ENCODE results near the gene STH. TPM values are rescaled to one million over a fixed set of nuclear protein-coding genes. Genes with fewer than 3 reads are reported as not detected.
"Not testable (repeated sequence)": the region's sequence is repeated elsewhere in the genome, so short reads cannot be mapped to it uniquely, and the experiment has no call there.

STH gene
- total RNA-seq, 8 experiments from 2014 or later = 0.78 TPM; not detected in 7

DNA sequence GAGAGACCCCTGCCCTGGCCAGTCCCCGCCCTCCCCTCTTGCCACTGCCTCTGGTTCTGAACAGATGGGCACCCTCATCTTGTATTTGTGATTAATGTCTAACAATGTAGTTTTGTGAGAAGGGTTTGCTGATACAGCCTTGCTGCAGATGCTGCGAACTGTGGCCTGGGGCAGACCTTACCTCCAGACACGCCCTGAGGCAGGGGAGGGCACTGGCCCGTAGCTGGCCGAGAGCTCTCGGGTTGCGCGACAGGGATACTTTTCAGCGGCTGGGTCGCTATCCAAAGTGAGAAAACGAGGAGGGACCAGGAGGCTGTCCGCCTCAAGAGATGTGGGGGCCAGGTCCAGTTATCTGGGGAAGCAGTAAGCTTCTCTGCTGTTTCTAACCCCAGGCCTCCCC is 21.9 kb downstream of the STH start:
- Histone ChIP-seq H3K4me3 (no peak overlapping the region), H3K4me1 (replicated peaks in 1 of 2) (no peaks in the 10 kb centered on the region), H3K27ac (no peak overlapping the region)
- 84 to 100% methylated on average over 2 to 4 of the region's 12 CpGs; no CpG with 5 or more reads in 8 of the 10 experiments for WGBS, 10 experiments
- in situ Hi-C loops (cut with MboI; ENCODE audit: low pct_unique_long_range_greater_than_20kb in 2 of 9, low sequenced_read_pairs in 9 of 9, unreplicated experiment in 9 of 9) = no loop called here
- no peak for ATAC-seq (replicated peaks in 6 of 8)

DNA sequence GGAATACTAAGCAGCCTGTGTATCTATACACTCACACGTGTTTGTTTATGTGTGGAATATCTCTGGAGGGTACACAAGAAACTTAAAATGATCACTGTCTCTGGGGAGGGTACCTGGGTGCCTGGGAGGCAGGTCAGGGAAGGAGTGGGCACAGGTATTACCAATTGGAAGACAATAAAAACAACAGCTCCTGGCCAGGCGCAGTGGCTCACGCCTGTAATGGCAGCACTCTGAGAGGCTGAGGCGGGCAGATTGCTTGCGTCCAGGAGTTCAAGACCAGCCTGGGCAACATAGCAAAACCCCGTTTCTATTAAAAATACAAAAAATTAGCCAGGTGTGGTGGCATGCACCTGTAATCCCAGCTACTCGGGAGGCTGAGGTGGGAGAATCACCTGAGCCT is 24.3 kb downstream of the STH start:
- H3K4me1 ChIP-seq (replicated peaks in 1 of 2); H3K4me3 ChIP-seq; H3K27ac ChIP-seq; ATAC-seq (replicated peaks in 6 of 8); in situ Hi-C loops (cut with MboI; ENCODE audit: low pct_unique_long_range_greater_than_20kb in 2 of 9, low sequenced_read_pairs in 9 of 9, unreplicated experiment in 9 of 9): not testable (repeated sequence)
- WGBS, 10 experiments = 80 to 100% (median 83%) methylated on average over 1 to 2 of the region's 7 CpGs; no CpG with 5 or more reads in 5 of the 10 experiments

DNA sequence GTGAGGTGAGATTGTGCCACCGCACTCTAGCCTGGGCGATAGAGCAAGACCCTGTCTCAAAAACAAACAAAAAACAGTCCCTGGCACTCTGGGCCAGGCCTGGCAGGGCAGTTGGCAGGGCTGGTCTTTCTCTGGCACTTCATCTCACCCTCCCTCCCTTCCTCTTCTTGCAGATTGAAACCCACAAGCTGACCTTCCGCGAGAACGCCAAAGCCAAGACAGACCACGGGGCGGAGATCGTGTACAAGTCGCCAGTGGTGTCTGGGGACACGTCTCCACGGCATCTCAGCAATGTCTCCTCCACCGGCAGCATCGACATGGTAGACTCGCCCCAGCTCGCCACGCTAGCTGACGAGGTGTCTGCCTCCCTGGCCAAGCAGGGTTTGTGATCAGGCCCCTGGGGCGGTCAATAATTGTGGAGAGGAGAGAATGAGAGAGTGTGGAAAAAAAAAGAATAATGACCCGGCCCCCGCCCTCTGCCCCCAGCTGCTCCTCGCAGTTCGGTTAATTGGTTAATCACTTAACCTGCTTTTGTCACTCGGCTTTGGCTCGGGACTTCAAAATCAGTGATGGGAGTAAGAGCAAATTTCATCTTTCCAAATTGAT is 24.8 kb downstream of the STH start:
- ATAC-seq (replicated peaks in 6 of 8) = no peak
- WGBS, 10 experiments = 59 to 95% (median 88%) methylated on average over 2 to 9 of the region's 24 CpGs
- Histone ChIP-seq H3K27ac (no peak overlapping the region), H3K4me3 (no peak overlapping the region), H3K4me1 (replicated peaks in 1 of 2) (no peaks in the 10 kb centered on the region)
- in situ Hi-C loops (cut with MboI; ENCODE audit: low pct_unique_long_range_greater_than_20kb in 2 of 9, low sequenced_read_pairs in 9 of 9, unreplicated experiment in 9 of 9) = no loop called here

DNA sequence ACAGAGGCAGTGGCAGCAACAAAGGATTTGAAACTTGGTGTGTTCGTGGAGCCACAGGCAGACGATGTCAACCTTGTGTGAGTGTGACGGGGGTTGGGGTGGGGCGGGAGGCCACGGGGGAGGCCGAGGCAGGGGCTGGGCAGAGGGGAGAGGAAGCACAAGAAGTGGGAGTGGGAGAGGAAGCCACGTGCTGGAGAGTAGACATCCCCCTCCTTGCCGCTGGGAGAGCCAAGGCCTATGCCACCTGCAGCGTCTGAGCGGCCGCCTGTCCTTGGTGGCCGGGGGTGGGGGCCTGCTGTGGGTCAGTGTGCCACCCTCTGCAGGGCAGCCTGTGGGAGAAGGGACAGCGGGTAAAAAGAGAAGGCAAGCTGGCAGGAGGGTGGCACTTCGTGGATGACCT is 25.5 kb downstream of the STH start:
- 87 to 90% methylated on average over 2 to 5 of the region's 14 CpGs; no CpG with 5 or more reads in 8 of the 10 experiments for WGBS, 10 experiments
- H3K27ac ChIP-seq = no peak overlapping the region
- in situ Hi-C loops (cut with MboI; ENCODE audit: low pct_unique_long_range_greater_than_20kb in 2 of 9, low sequenced_read_pairs in 9 of 9, unreplicated experiment in 9 of 9) = no loop called here
- H3K4me3 ChIP-seq = no peak overlapping the region
- no peak for ATAC-seq (replicated peaks in 6 of 8)
- no peaks in the 10 kb centered on the region for H3K4me1 ChIP-seq (replicated peaks in 1 of 2)

DNA sequence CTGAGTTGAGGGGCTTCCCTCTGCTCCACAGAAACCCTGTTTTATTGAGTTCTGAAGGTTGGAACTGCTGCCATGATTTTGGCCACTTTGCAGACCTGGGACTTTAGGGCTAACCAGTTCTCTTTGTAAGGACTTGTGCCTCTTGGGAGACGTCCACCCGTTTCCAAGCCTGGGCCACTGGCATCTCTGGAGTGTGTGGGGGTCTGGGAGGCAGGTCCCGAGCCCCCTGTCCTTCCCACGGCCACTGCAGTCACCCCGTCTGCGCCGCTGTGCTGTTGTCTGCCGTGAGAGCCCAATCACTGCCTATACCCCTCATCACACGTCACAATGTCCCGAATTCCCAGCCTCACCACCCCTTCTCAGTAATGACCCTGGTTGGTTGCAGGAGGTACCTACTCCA is 26.0 kb downstream of the STH start:
- Histone ChIP-seq H3K27ac (no peak overlapping the region), H3K4me1 (replicated peaks in 1 of 2) (no peaks in the 10 kb centered on the region), H3K4me3 (no peak overlapping the region)
- in situ Hi-C loops (cut with MboI; ENCODE audit: low pct_unique_long_range_greater_than_20kb in 2 of 9, low sequenced_read_pairs in 9 of 9, unreplicated experiment in 9 of 9) = no loop called here
- WGBS, 10 experiments = 63 to 100% methylated on average over 2 to 7 of the region's 10 CpGs; no CpG with 5 or more reads in 8 of the 10 experiments
- peak in 2 of 8 experiments; percentile 10 to 16 for ATAC-seq (replicated peaks in 6 of 8)

DNA sequence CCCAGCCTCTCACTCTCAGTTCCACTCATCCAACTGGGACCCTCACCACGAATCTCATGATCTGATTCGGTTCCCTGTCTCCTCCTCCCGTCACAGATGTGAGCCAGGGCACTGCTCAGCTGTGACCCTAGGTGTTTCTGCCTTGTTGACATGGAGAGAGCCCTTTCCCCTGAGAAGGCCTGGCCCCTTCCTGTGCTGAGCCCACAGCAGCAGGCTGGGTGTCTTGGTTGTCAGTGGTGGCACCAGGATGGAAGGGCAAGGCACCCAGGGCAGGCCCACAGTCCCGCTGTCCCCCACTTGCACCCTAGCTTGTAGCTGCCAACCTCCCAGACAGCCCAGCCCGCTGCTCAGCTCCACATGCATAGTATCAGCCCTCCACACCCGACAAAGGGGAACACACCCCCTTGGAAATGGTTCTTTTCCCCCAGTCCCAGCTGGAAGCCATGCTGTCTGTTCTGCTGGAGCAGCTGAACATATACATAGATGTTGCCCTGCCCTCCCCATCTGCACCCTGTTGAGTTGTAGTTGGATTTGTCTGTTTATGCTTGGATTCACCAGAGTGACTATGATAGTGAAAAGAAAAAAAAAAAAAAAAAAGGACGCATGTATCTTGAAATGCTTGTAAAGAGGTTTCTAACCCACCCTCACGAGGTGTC is 26.6 kb downstream of the STH start:
- 33 to 100% (median 66%) methylated on average over 1 to 5 of the region's 8 CpGs; no CpG with 5 or more reads in 3 of the 10 experiments for WGBS, 10 experiments
- peak in 7 of 8 experiments; percentile 23 to 97 (median 34) for ATAC-seq (replicated peaks in 6 of 8)
- H3K27ac ChIP-seq = no peak overlapping the region

DNA sequence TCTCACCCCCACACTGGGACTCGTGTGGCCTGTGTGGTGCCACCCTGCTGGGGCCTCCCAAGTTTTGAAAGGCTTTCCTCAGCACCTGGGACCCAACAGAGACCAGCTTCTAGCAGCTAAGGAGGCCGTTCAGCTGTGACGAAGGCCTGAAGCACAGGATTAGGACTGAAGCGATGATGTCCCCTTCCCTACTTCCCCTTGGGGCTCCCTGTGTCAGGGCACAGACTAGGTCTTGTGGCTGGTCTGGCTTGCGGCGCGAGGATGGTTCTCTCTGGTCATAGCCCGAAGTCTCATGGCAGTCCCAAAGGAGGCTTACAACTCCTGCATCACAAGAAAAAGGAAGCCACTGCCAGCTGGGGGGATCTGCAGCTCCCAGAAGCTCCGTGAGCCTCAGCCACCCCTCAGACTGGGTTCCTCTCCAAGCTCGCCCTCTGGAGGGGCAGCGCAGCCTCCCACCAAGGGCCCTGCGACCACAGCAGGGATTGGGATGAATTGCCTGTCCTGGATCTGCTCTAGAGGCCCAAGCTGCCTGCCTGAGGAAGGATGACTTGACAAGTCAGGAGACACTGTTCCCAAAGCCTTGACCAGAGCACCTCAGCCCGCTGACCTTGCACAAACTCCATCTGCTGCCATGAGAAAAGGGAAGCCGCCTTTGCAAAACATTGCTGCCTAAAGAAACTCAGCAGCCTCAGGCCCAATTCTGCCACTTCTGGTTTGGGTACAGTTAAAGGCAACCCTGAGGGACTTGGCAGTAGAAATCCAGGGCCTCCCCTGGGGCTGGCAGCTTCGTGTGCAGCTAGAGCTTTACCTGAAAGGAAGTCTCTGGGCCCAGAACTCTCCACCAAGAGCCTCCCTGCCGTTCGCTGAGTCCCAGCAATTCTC is 27.4 kb downstream of the STH start:
- peak in 5 of 8 experiments; percentile 13 to 31 (median 23) for ATAC-seq (replicated peaks in 6 of 8)
- WGBS, 10 experiments = 28 to 100% (median 77%) methylated on average over 2 to 9 of the region's 17 CpGs; no CpG with 5 or more reads in 4 of the 10 experiments
- no peaks in the 10 kb centered on the region for H3K4me1 ChIP-seq (replicated peaks in 1 of 2)
- in situ Hi-C loops (cut with MboI; ENCODE audit: low pct_unique_long_range_greater_than_20kb in 2 of 9, low sequenced_read_pairs in 9 of 9, unreplicated experiment in 9 of 9) = no loop called here
- no peak overlapping the region for H3K27ac ChIP-seq
- no peak overlapping the region for H3K4me3 ChIP-seq

More for the DNA sequence above, 26.6 kb downstream of the STH start:
- H3K4me3 ChIP-seq = no peak overlapping the region
- in situ Hi-C loops (cut with MboI; ENCODE audit: low pct_unique_long_range_greater_than_20kb in 2 of 9, low sequenced_read_pairs in 9 of 9, unreplicated experiment in 9 of 9) = no loop called here
- no peaks in the 10 kb centered on the region for H3K4me1 ChIP-seq (replicated peaks in 1 of 2)

DNA sequence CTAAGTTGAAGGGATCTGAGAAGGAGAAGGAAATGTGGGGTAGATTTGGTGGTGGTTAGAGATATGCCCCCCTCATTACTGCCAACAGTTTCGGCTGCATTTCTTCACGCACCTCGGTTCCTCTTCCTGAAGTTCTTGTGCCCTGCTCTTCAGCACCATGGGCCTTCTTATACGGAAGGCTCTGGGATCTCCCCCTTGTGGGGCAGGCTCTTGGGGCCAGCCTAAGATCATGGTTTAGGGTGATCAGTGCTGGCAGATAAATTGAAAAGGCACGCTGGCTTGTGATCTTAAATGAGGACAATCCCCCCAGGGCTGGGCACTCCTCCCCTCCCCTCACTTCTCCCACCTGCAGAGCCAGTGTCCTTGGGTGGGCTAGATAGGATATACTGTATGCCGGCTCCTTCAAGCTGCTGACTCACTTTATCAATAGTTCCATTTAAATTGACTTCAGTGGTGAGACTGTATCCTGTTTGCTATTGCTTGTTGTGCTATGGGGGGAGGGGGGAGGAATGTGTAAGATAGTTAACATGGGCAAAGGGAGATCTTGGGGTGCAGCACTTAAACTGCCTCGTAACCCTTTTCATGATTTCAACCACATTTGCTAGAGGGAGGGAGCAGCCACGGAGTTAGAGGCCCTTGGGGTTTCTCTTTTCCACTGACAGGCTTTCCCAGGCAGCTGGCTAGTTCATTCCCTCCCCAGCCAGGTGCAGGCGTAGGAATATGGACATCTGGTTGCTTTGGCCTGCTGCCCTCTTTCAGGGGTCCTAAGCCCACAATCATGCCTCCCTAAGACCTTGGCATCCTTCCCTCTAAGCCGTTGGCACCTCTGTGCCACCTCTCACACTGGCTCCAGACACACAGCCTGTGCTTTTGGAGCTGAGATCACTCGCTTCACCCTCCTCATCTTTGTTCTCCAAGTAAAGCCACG is 28.3 kb downstream of the STH start:
- in situ Hi-C loops (cut with MboI; ENCODE audit: low pct_unique_long_range_greater_than_20kb in 2 of 9, low sequenced_read_pairs in 9 of 9, unreplicated experiment in 9 of 9) = no loop called here
- no peak for ATAC-seq (replicated peaks in 6 of 8)
- Histone ChIP-seq H3K4me1 (replicated peaks in 1 of 2) (no peaks in the 10 kb centered on the region), H3K27ac (no peak overlapping the region), H3K4me3 (no peak overlapping the region)
- 40 to 100% (median 88%) methylated on average over 1 to 7 of the region's 12 CpGs; no CpG with 5 or more reads in 2 of the 10 experiments for WGBS, 10 experiments

DNA sequence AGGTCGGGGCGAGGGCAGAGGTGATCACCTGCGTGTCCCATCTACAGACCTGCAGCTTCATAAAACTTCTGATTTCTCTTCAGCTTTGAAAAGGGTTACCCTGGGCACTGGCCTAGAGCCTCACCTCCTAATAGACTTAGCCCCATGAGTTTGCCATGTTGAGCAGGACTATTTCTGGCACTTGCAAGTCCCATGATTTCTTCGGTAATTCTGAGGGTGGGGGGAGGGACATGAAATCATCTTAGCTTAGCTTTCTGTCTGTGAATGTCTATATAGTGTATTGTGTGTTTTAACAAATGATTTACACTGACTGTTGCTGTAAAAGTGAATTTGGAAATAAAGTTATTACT is 28.9 kb downstream of the STH start:
- Histone ChIP-seq H3K27ac (no peak overlapping the region), H3K4me1 (replicated peaks in 1 of 2) (no peaks in the 10 kb centered on the region), H3K4me3 (no peak overlapping the region)
- in situ Hi-C loops (cut with MboI; ENCODE audit: low pct_unique_long_range_greater_than_20kb in 2 of 9, low sequenced_read_pairs in 9 of 9, unreplicated experiment in 9 of 9) = no loop called here
- ATAC-seq (replicated peaks in 6 of 8) = no peak
- WGBS, 10 experiments = 80 to 91% (median 86%) methylated on average over 1 to 4 of the region's 4 CpGs; no CpG with 5 or more reads in 3 of the 10 experiments

DNA sequence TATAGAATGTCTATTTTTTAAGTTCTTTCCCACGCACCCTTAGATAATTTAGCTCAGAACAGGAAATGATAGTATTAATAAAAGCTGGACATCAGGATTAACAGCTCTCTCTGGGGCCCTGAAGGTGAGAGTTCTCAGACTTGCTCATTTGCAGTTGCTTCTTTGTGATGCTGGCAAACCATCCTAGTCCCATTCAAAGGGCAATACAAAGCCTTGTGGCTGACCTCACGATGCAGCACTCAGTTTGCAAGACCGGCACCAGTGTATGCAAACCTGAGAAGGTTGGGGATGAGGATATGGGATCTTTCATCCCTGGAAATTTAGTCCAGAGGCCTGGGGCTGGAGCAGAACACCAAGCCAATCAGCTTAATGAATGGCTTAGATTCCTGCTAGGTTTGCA is 29.3 kb downstream of the STH start:
- in situ Hi-C loops (cut with MboI; ENCODE audit: low pct_unique_long_range_greater_than_20kb in 2 of 9, low sequenced_read_pairs in 9 of 9, unreplicated experiment in 9 of 9) = no loop called here
- WGBS, 10 experiments = 28 to 100% (median 85%) methylated on average over 1 to 3 of the region's 3 CpGs; no CpG with 5 or more reads in 1 of the 10 experiments
- no peak for ATAC-seq (replicated peaks in 6 of 8)
- no peak overlapping the region for H3K4me3 ChIP-seq
- no peak overlapping the region for H3K27ac ChIP-seq
- H3K4me1 ChIP-seq (replicated peaks in 1 of 2) = no peaks in the 10 kb centered on the region

DNA sequence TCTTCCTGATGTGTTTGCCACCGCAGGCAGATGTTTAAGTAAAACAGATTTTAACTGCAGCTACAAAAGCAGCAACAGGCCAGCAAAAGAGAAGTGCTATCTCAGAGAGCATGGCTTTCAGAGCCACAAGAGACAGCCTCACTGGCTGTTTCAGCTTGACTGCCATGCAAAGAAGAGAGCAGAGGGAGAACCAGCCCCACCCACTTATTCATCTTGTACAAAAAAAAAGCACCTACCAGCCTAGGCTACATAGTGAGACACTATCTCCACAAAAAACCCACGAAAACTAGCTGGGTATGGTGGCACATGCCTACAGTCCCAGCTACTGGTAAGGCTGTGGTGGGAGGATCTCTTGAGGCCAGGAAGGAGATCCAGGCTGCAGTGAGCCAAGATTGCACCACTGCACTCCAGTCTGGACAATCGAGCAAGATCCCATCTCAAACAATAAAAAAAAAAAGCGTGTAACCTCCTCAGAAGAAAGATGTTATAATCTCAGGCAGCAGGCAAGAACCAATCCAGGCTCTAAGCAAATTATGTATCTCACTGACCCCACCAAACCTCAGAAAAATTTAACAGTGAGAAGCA is 30.0 kb downstream of the STH start:
- Histone ChIP-seq H3K4me3 (no peak overlapping the region), H3K27ac (no peak overlapping the region), H3K4me1 (replicated peaks in 1 of 2) (no peaks in the 10 kb centered on the region)
- WGBS, 10 experiments = 44 to 100% (median 80%) methylated on average over 1 to 4 of the region's 4 CpGs; no CpG with 5 or more reads in 1 of the 10 experiments
- in situ Hi-C loops (cut with MboI; ENCODE audit: low pct_unique_long_range_greater_than_20kb in 2 of 9, low sequenced_read_pairs in 9 of 9, unreplicated experiment in 9 of 9) = no loop called here
- ATAC-seq (replicated peaks in 6 of 8) = peak in 3 of 8 experiments; percentile 12 to 76 (median 37)

DNA sequence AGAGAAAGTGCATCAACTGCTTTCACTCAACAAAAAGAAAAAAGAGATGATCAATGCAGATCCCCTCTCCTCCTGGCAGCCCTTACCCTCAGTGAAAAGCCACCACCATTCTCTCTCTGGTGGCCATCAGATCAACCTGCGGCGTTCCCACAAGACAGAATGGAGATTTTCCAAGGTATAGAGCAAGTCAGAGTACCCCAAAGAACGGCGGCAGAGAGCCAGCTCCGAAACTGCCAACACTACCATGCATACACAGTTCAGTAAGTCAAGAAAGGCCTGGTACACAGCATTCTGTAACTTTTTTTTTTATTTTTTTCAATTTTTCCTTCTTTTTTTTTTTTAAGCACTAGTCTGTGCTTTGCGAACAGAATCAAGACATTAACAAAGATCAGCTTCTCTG is 30.6 kb downstream of the STH start:
- in situ Hi-C loops (cut with MboI; ENCODE audit: low pct_unique_long_range_greater_than_20kb in 2 of 9, low sequenced_read_pairs in 9 of 9, unreplicated experiment in 9 of 9) = loop anchor here in 1 of 9 experiments (10.0 kb wide), 1 partner anchor 155 kb away; no protein-coding TSS in a partner anchor
- H3K27ac ChIP-seq = no peak overlapping the region
- no peak overlapping the region for H3K4me3 ChIP-seq
- no peak for ATAC-seq (replicated peaks in 6 of 8)
- WGBS, 10 experiments = 80 to 100% (median 95%) methylated on average over 1 to 6 of the region's 6 CpGs
- H3K4me1 ChIP-seq (replicated peaks in 1 of 2) = no peaks in the 10 kb centered on the region

Data from motor neuron (in vitro differentiated cells).